ENCODE measurements around the gene PRRT3.
A peak's percentile ranks its signal among the peaks of the same experiment; 100 is the strongest.

PRRT3 gene

GRCh38 chr3:9918261-9919038, 33.8 kb downstream of the PRRT3 start:
- Histone ChIP-seq H3K9me3 (ENCODE audit: control insufficient read depth, low read length) (no peaks in the 10 kb centered on the region), H3K4me1 (ENCODE audit: control insufficient read depth, insufficient read depth, low read length, poor library complexity, severe bottlenecking) (peaks cover 4% of the 10 kb centered on the region), H3K4me3 (ENCODE audit: insufficient read depth, low read depth, low read length, poor library complexity, severe bottlenecking) (no peak overlapping the region), H3K27ac (ENCODE audit: insufficient read depth, low read length, poor library complexity, severe bottlenecking) (no peak overlapping the region), H3K27me3 (replicated peaks; ENCODE audit: control insufficient read depth, insufficient read depth, low read length, poor library complexity, severe bottlenecking) (no peaks in the 10 kb centered on the region), H3K36me3 (ENCODE audit: control insufficient read depth, insufficient read depth, low read length) (no peaks in the 10 kb centered on the region)
- DNase-seq = no peak

GRCh38 chr3:9917820-9918219, 34.4 kb downstream of the PRRT3 start:
- Histone ChIP-seq H3K36me3 (ENCODE audit: control insufficient read depth, insufficient read depth, low read length) (no peaks in the 10 kb centered on the region), H3K27ac (ENCODE audit: insufficient read depth, low read length, poor library complexity, severe bottlenecking) (no peak overlapping the region), H3K4me1 (ENCODE audit: control insufficient read depth, insufficient read depth, low read length, poor library complexity, severe bottlenecking) (peaks cover 4% of the 10 kb centered on the region), H3K27me3 (replicated peaks; ENCODE audit: control insufficient read depth, insufficient read depth, low read length, poor library complexity, severe bottlenecking) (no peaks in the 10 kb centered on the region), H3K9me3 (ENCODE audit: control insufficient read depth, low read length) (no peaks in the 10 kb centered on the region), H3K4me3 (ENCODE audit: insufficient read depth, low read depth, low read length, poor library complexity, severe bottlenecking) (no peak overlapping the region)
- no peak for DNase-seq

DNA sequence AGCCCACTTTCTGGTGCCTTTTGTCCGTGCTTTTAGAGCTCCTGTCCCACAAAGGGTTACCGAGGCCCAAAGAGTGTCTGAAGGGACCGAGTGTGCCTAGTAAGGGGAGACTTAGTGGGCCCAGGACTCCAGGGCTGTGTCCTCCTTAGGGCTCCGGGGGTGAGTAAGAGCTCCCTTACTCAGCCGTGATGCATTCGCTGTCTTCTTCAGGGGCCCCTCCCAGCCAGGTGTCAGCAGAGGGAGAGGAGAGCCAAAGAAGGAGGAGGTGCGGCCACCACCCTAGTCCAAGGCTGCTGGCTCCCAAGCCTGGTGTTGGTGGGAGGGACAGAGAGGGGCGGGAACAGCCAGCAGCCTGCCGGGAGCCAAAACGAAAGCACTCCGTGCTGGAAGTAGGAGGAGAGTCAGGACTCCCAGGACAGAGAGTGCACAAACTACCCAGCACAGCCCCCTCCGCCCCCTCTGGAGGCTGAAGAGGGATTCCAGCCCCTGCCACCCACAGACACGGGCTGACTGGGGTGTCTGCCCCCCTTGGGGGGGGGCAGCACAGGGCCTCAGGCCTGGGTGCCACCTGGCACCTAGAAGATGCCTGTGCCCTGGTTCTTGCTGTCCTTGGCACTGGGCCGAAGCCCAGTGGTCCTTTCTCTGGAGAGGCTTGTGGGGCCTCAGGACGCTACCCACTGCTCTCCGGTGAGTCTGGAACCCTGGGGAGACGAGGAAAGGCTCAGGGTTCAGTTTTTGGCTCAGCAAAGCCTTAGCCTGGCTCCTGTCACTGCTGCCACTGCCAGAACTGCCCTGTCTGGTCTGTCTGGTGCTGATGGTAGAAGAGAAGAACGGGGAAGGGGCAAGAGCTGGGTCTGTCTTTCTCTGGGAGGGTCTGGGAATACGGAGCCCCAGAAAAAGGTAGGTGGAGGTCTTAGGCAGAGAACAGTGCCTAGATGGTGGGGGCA, 35.2 kb downstream of the PRRT3 start, which contains the start of gene IL17RC:
TSS of gene IL17RC (plus strand) at position 365 of the 947 bp plus-strand sequence. CDS start at position 583, 218 bp downstream.
- DNase-seq = no peak
- Histone ChIP-seq H3K36me3 (ENCODE audit: control insufficient read depth, insufficient read depth, low read length) (no peaks in the 10 kb centered on the region), H3K9me3 (ENCODE audit: control insufficient read depth, low read length) (no peaks in the 10 kb centered on the region), H3K27me3 (replicated peaks; ENCODE audit: control insufficient read depth, insufficient read depth, low read length, poor library complexity, severe bottlenecking) (no peaks in the 10 kb centered on the region), H3K4me3 (ENCODE audit: insufficient read depth, low read depth, low read length, poor library complexity, severe bottlenecking) (peak within 1 kb of the TSS; percentile 63), H3K4me1 (ENCODE audit: control insufficient read depth, insufficient read depth, low read length, poor library complexity, severe bottlenecking) (peaks cover 9% of the 10 kb centered on the region), H3K27ac (ENCODE audit: insufficient read depth, low read length, poor library complexity, severe bottlenecking) (no peak within 1 kb of the TSS)

- Histone ChIP-seq H3K27me3 (replicated peaks; ENCODE audit: control insufficient read depth, insufficient read depth, low read length, poor library complexity, severe bottlenecking) (no peaks in the 10 kb centered on the region), H3K4me3 (ENCODE audit: insufficient read depth, low read depth, low read length, poor library complexity, severe bottlenecking) (no peak overlapping the region), H3K9me3 (ENCODE audit: control insufficient read depth, low read length) (no peaks in the 10 kb centered on the region), H3K36me3 (ENCODE audit: control insufficient read depth, insufficient read depth, low read length) (no peaks in the 10 kb centered on the region), H3K27ac (ENCODE audit: insufficient read depth, low read length, poor library complexity, severe bottlenecking) (no peak overlapping the region), H3K4me1 (ENCODE audit: control insufficient read depth, insufficient read depth, low read length, poor library complexity, severe bottlenecking) (peaks cover 9% of the 10 kb centered on the region)
- no peak for DNase-seq
Observed at GRCh38 chr3:9916346-9916733, 35.9 kb downstream of the PRRT3 start.

DNA sequence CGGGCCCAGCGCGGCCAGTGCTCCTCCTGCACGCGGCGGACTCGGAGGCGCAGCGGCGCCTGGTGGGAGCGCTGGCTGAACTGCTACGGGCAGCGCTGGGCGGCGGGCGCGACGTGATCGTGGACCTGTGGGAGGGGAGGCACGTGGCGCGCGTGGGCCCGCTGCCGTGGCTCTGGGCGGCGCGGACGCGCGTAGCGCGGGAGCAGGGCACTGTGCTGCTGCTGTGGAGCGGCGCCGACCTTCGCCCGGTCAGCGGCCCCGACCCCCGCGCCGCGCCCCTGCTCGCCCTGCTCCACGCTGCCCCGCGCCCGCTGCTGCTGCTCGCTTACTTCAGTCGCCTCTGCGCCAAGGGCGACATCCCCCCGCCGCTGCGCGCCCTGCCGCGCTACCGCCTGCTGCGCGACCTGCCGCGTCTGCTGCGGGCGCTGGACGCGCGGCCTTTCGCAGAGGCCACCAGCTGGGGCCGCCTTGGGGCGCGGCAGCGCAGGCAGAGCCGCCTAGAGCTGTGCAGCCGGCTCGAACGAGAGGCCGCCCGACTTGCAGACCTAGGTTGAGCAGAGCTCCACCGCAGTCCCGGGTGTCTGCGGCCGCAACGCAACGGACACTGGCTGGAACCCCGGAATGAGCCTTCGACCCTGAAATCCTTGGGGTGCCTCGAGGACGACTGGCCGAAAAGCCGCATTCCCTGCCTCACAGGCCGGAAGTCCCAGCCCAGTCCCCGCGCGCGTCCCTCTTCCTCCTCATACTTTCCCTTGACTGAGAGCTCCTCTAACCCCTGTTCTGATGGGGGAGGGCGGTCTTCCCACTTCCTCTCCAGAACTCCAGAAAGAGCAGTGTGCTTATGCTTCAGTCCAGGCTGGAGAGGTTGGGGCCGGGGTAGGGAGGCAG, 36.7 kb downstream of the PRRT3 start:
- no peak overlapping the region for H3K27ac ChIP-seq (ENCODE audit: insufficient read depth, low read length, poor library complexity, severe bottlenecking)
- H3K9me3 ChIP-seq (ENCODE audit: control insufficient read depth, low read length) = no peaks in the 10 kb centered on the region
- DNase-seq = no peak
- peaks cover 9% of the 10 kb centered on the region for H3K4me1 ChIP-seq (ENCODE audit: control insufficient read depth, insufficient read depth, low read length, poor library complexity, severe bottlenecking)
- H3K27me3 ChIP-seq (replicated peaks; ENCODE audit: control insufficient read depth, insufficient read depth, low read length, poor library complexity, severe bottlenecking) = no peaks in the 10 kb centered on the region
- no peaks in the 10 kb centered on the region for H3K36me3 ChIP-seq (ENCODE audit: control insufficient read depth, insufficient read depth, low read length)
- peak overlapping the region; percentile 63 for H3K4me3 ChIP-seq (ENCODE audit: insufficient read depth, low read depth, low read length, poor library complexity, severe bottlenecking)

GRCh38 chr3:9914559-9915253, 37.5 kb downstream of the PRRT3 start:
- no peaks in the 10 kb centered on the region for H3K9me3 ChIP-seq (ENCODE audit: control insufficient read depth, low read length)
- DNase-seq = no peak
- peak overlapping the region; percentile 63 for H3K4me3 ChIP-seq (ENCODE audit: insufficient read depth, low read depth, low read length, poor library complexity, severe bottlenecking)
- H3K36me3 ChIP-seq (ENCODE audit: control insufficient read depth, insufficient read depth, low read length) = no peaks in the 10 kb centered on the region
- H3K27ac ChIP-seq (ENCODE audit: insufficient read depth, low read length, poor library complexity, severe bottlenecking) = no peak overlapping the region
- H3K4me1 ChIP-seq (ENCODE audit: control insufficient read depth, insufficient read depth, low read length, poor library complexity, severe bottlenecking) = peaks cover 9% of the 10 kb centered on the region
- no peaks in the 10 kb centered on the region for H3K27me3 ChIP-seq (replicated peaks; ENCODE audit: control insufficient read depth, insufficient read depth, low read length, poor library complexity, severe bottlenecking)

- Histone ChIP-seq H3K4me1 (ENCODE audit: control insufficient read depth, insufficient read depth, low read length, poor library complexity, severe bottlenecking) (peaks cover 9% of the 10 kb centered on the region), H3K27ac (ENCODE audit: insufficient read depth, low read length, poor library complexity, severe bottlenecking) (no peak overlapping the region), H3K9me3 (ENCODE audit: control insufficient read depth, low read length) (no peaks in the 10 kb centered on the region)
Observed at GRCh38 chr3:9914011-9914410, 38.2 kb downstream of the PRRT3 start.

DNA sequence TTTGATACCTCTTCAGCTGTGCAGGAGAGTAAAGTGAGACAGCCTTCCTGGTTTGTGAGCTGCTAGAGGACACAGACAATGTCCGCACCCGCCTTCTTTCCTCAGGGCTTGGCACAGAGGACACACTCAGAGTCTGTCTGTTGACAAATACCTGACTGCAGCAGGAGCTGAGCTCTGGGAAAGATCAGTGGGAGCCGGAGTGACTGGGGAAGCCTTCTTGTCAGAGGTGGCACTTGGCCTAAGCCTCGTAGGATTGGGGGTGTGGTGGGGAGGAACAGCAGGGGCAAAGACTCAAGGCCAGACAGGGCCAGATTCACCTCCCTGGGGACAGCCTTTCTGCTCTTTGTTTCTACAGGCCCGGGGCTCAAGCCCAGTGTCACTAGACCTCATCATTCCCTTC, 38.6 kb downstream of the PRRT3 start:
- Histone ChIP-seq H3K36me3 (ENCODE audit: control insufficient read depth, insufficient read depth, low read length) (no peaks in the 10 kb centered on the region), H3K27me3 (replicated peaks; ENCODE audit: control insufficient read depth, insufficient read depth, low read length, poor library complexity, severe bottlenecking) (no peaks in the 10 kb centered on the region), H3K4me1 (ENCODE audit: control insufficient read depth, insufficient read depth, low read length, poor library complexity, severe bottlenecking) (peaks cover 9% of the 10 kb centered on the region), H3K27ac (ENCODE audit: insufficient read depth, low read length, poor library complexity, severe bottlenecking) (no peak overlapping the region), H3K9me3 (ENCODE audit: control insufficient read depth, low read length) (no peaks in the 10 kb centered on the region), H3K4me3 (ENCODE audit: insufficient read depth, low read depth, low read length, poor library complexity, severe bottlenecking) (no peak overlapping the region)
- DNase-seq = no peak

More at GRCh38 chr3:9914011-9914410, 38.2 kb downstream of the PRRT3 start:
- no peaks in the 10 kb centered on the region for H3K36me3 ChIP-seq (ENCODE audit: control insufficient read depth, insufficient read depth, low read length)
- DNase-seq = no peak
- no peak overlapping the region for H3K4me3 ChIP-seq (ENCODE audit: insufficient read depth, low read depth, low read length, poor library complexity, severe bottlenecking)
- H3K27me3 ChIP-seq (replicated peaks; ENCODE audit: control insufficient read depth, insufficient read depth, low read length, poor library complexity, severe bottlenecking) = no peaks in the 10 kb centered on the region

DNA sequence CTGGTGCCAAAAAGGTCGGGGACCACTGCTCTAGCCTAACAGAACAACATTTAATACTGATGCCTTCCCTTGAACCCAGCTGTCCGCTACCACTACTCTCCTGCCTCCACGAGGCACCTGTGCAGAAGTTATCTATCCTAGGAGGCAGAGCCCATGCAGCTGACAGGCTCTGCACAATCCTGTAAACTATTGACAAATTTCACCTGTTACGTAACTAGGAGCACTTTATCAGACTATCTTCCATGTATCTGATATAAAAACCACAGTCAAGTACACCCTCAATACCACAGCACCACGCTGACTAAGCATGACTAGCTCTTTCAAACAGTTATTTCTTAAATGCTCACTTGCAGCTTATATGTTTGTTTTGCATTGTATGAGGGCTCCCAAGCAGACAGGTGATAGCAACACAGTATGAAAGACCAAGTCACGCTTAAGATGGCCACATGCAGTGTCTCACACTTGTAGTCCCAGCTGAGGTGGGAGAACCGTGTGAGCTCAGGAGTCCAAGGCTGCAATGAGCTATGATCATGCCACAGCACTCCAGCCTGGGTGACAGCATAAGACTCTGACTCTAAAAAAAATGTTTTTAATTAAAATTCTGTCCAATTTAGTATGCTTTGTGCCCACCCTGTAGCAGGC, 39.8 kb downstream of the PRRT3 start:
- DNase-seq = no peak
- Histone ChIP-seq H3K27ac (ENCODE audit: insufficient read depth, low read length, poor library complexity, severe bottlenecking) (no peak overlapping the region), H3K9me3 (ENCODE audit: control insufficient read depth, low read length) (no peaks in the 10 kb centered on the region), H3K36me3 (ENCODE audit: control insufficient read depth, insufficient read depth, low read length) (no peaks in the 10 kb centered on the region), H3K27me3 (replicated peaks; ENCODE audit: control insufficient read depth, insufficient read depth, low read length, poor library complexity, severe bottlenecking) (no peaks in the 10 kb centered on the region), H3K4me3 (ENCODE audit: insufficient read depth, low read depth, low read length, poor library complexity, severe bottlenecking) (no peak overlapping the region), H3K4me1 (ENCODE audit: control insufficient read depth, insufficient read depth, low read length, poor library complexity, severe bottlenecking) (peaks cover 9% of the 10 kb centered on the region)
